ENCODE measurements around the gene TMEM88.

GRCh38 chr17:7894226-7894625, 39.4 kb downstream of the TMEM88 start:
- TF ChIP-seq, protein P1, sequence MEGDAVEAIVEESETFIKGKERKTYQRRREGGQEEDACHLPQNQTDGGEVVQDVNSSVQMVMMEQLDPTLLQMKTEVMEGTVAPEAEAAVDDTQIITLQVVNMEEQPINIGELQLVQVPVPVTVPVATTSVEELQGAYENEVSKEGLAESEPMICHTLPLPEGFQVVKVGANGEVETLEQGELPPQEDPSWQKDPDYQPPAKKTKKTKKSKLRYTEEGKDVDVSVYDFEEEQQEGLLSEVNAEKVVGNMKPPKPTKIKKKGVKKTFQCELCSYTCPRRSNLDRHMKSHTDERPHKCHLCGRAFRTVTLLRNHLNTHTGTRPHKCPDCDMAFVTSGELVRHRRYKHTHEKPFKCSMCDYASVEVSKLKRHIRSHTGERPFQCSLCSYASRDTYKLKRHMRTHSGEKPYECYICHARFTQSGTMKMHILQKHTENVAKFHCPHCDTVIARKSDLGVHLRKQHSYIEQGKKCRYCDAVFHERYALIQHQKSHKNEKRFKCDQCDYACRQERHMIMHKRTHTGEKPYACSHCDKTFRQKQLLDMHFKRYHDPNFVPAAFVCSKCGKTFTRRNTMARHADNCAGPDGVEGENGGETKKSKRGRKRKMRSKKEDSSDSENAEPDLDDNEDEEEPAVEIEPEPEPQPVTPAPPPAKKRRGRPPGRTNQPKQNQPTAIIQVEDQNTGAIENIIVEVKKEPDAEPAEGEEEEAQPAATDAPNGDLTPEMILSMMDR (IDR thresholded peaks at IDR 0.05) = no peak
- TF ChIP-seq POLR2A (IDR thresholded peaks at IDR 0.05) = no peak

Measured in esophagus squamous epithelium (tissue), 4 donors.